ENCODE results near the gene ARRDC3.
"Not testable (repeated sequence)": the region's sequence is repeated elsewhere in the genome, so short reads cannot be mapped to it uniquely, and the experiment has no call there.

The ARRDC3 gene

GRCh38 chr5:91357012-91357634 is 26.0 kb downstream of the ARRDC3 start:
- Histone ChIP-seq H2AFZ (ENCODE audit: low read depth) (no peak overlapping the region), H4K20me1 (ENCODE audit: insufficient read depth) (no peaks in the 10 kb centered on the region), H3K4me1 (ENCODE audit: low read depth, poor library complexity, severe bottlenecking) (peaks cover 37% of the 10 kb centered on the region), H3K9ac (no peak overlapping the region), H3K36me3 (ENCODE audit: insufficient read depth) (no peaks in the 10 kb centered on the region), H3K4me3 (IDR thresholded peaks at IDR 0.05; ENCODE audit: insufficient read depth, low read depth, low read length) (no peak overlapping the region), H3K79me2 (ENCODE audit: insufficient read depth, low read depth) (no peaks in the 10 kb centered on the region), H3K4me2 (no peak overlapping the region), H3K27me3 (ENCODE audit: insufficient read depth, low read depth) (no peaks in the 10 kb centered on the region), H3K27ac (no peak overlapping the region)
- TF ChIP-seq CTCF (conservative IDR thresholded peaks at IDR 0.05; ENCODE audit: low read depth, low read length), result no peak

DNA sequence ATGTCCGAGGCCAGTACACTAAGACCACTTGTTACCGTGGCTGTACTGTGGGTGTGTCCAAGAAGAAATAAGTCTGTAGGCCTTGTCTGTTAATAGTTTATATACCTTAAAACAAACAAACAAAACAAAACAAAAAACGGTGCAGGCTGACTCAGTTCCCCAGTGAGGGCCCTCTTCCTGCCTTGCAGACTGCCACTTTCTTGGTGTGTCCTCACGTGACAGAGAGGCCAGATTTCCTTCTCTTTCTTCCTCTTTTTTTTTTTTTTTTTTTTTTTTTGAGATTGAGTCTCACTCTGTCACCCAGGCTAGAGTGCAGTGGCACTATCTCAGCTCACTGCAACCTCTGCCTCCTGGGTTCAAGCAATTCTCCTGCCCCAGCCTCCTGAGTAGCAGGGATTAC is 28.2 kb downstream of the ARRDC3 start:
- not testable (repeated sequence) for H3K4me2 ChIP-seq; H4K20me1 ChIP-seq (ENCODE audit: insufficient read depth); H3K27ac ChIP-seq; H3K79me2 ChIP-seq (ENCODE audit: insufficient read depth, low read depth); H3K4me3 ChIP-seq (IDR thresholded peaks at IDR 0.05; ENCODE audit: insufficient read depth, low read depth, low read length); H3K9ac ChIP-seq; H3K36me3 ChIP-seq (ENCODE audit: insufficient read depth); H3K27me3 ChIP-seq (ENCODE audit: insufficient read depth, low read depth); H2AFZ ChIP-seq (ENCODE audit: low read depth)
- peaks cover 23% of the 10 kb centered on the region for H3K4me1 ChIP-seq (ENCODE audit: low read depth, poor library complexity, severe bottlenecking)

GRCh38 chr5:91352831-91353695 is 30.1 kb downstream of the ARRDC3 start:
- Histone ChIP-seq H3K9ac (no peak overlapping the region), H3K27me3 (ENCODE audit: insufficient read depth, low read depth) (no peaks in the 10 kb centered on the region), H2AFZ (ENCODE audit: low read depth) (no peak overlapping the region), H3K4me1 (ENCODE audit: low read depth, poor library complexity, severe bottlenecking) (peaks cover 8% of the 10 kb centered on the region), H3K36me3 (ENCODE audit: insufficient read depth) (no peaks in the 10 kb centered on the region), H4K20me1 (ENCODE audit: insufficient read depth) (no peaks in the 10 kb centered on the region), H3K27ac (no peak overlapping the region), H3K79me2 (ENCODE audit: insufficient read depth, low read depth) (no peaks in the 10 kb centered on the region), H3K4me3 (IDR thresholded peaks at IDR 0.05; ENCODE audit: insufficient read depth, low read depth, low read length) (no peak overlapping the region), H3K4me2 (no peak overlapping the region)
- no peak for TF ChIP-seq CTCF (conservative IDR thresholded peaks at IDR 0.05; ENCODE audit: low read depth, low read length)

- no peaks in the 10 kb centered on the region for H3K36me3 ChIP-seq (ENCODE audit: insufficient read depth)
Measured at GRCh38 chr5:91345461-91345860, 37.7 kb downstream of the ARRDC3 start.

GRCh38 chr5:91344661-91345200 is 38.4 kb downstream of the ARRDC3 start:
- not testable (repeated sequence) for H3K36me3 ChIP-seq (ENCODE audit: insufficient read depth); H3K9ac ChIP-seq; H3K27ac ChIP-seq; H3K4me2 ChIP-seq; H3K4me1 ChIP-seq (ENCODE audit: low read depth, poor library complexity, severe bottlenecking); H3K27me3 ChIP-seq (ENCODE audit: insufficient read depth, low read depth); H4K20me1 ChIP-seq (ENCODE audit: insufficient read depth); H3K79me2 ChIP-seq (ENCODE audit: insufficient read depth, low read depth); H2AFZ ChIP-seq (ENCODE audit: low read depth); H3K4me3 ChIP-seq (IDR thresholded peaks at IDR 0.05; ENCODE audit: insufficient read depth, low read depth, low read length)

More at GRCh38 chr5:91345461-91345860, 37.7 kb downstream of the ARRDC3 start:
- Histone ChIP-seq H3K4me2 (no peak overlapping the region), H3K27ac (no peak overlapping the region), H3K4me3 (IDR thresholded peaks at IDR 0.05; ENCODE audit: insufficient read depth, low read depth, low read length) (no peak overlapping the region), H3K9ac (no peak overlapping the region), H3K27me3 (ENCODE audit: insufficient read depth, low read depth) (no peaks in the 10 kb centered on the region), H3K79me2 (ENCODE audit: insufficient read depth, low read depth) (no peaks in the 10 kb centered on the region), H4K20me1 (ENCODE audit: insufficient read depth) (no peaks in the 10 kb centered on the region), H2AFZ (ENCODE audit: low read depth) (no peak overlapping the region), H3K4me1 (ENCODE audit: low read depth, poor library complexity, severe bottlenecking) (no peaks in the 10 kb centered on the region)
- TF ChIP-seq CTCF (conservative IDR thresholded peaks at IDR 0.05; ENCODE audit: low read depth, low read length), result no peak

Measured in KMS-11 (cell line).